Coronary artery (tissue), 2 donors: ENCODE measurements around the gene PRR14L.
A peak's percentile ranks its signal among the peaks of the same experiment; 100 is the strongest.

ENCODE experiments used
- DNase-seq: peaks from one replicate; pipeline ENCODE4 v3.0.0-alpha.2; 2017; ENCODE audit warnings: low spot score
- H3K27ac ChIP-seq, 2 donors: fragments of 200-600 bp; sonication (generic); one replicate each; pipeline ENCODE4 v1.5.1; 2016 to 2019
- H3K4me3 ChIP-seq: fragments of 200-600 bp; sonication (generic); 2 replicates; pipeline ENCODE4 v1.5.1; 2016; ENCODE audit warnings: mild to moderate bottlenecking, moderate library complexity
- CTCF ChIP-seq: fragments of 200-600 bp; sonication (generic); IDR thresholded peaks from one replicate; pipeline ENCODE4 v1.5.1; 2019; ENCODE audit warnings: antibody characterized with exemption

PRR14L gene

GRCh38 chr22:31739795-31740201, 10.1 kb downstream of the PRR14L start:
- Histone ChIP-seq H3K27ac (peak overlapping the region; percentile 32 to 57), H3K4me3 (no peak overlapping the region)
- no peak for TF ChIP-seq CTCF
- DNase-seq, result no peak

- no peak for DNase-seq
- TF ChIP-seq CTCF, result no peak
- no peak overlapping the region for H3K27ac ChIP-seq
These were observed 11.4 kb downstream of the PRR14L start for GRCh38 chr22:31738566-31738965.

GRCh38 chr22:31737932-31738331, 12.0 kb downstream of the PRR14L start:
- TF ChIP-seq CTCF, result no peak
- Histone ChIP-seq H3K4me3 (no peak overlapping the region), H3K27ac (no peak overlapping the region)
- DNase-seq, result no peak

More at GRCh38 chr22:31738566-31738965, 11.4 kb downstream of the PRR14L start:
- no peak overlapping the region for H3K4me3 ChIP-seq

GRCh38 chr22:31736458-31736857, 13.5 kb downstream of the PRR14L start:
- no peak for TF ChIP-seq CTCF
- Histone ChIP-seq H3K27ac (no peak overlapping the region), H3K4me3 (no peak overlapping the region)
- no peak for DNase-seq

DNA sequence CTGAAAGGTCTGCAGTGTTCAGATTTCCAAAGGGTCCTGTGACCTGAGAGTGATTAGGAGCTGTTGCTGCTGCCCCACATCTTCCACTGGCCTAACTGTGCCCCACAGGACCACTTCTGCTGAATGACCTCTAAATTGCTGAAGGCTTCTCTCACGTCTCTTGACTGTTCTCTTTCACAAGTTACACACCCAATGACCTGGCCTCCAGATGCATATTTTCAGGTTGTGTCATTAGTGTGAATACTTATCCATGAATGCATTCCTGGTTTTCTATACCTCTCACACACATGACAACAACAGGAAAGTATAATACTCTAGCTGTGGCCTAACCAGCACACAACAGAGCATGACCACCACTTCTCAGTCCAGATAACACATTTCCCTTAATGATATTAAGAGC, 15.4 kb downstream of the PRR14L start:
- no peak for TF ChIP-seq CTCF
- no peak for DNase-seq
- Histone ChIP-seq H3K4me3 (no peak overlapping the region), H3K27ac (no peak overlapping the region)

- no peak for DNase-seq
- H3K27ac ChIP-seq, result no peak overlapping the region
- no peak overlapping the region for H3K4me3 ChIP-seq
- TF ChIP-seq CTCF, result no peak
These were observed 16.3 kb downstream of the PRR14L start for GRCh38 chr22:31733580-31734079.

- H3K4me3 ChIP-seq, result no peak overlapping the region
- no peak for DNase-seq
- no peak for TF ChIP-seq CTCF
- no peak overlapping the region for H3K27ac ChIP-seq
These were observed 17.7 kb downstream of the PRR14L start for GRCh38 chr22:31732089-31732829.
